Liver (tissue), 9 donors: ENCODE results near the gene RGS7. TPM values are rescaled to one million over a fixed set of nuclear protein-coding genes. Genes with fewer than 3 reads are reported as not detected.

Experiments
- DNase-seq: peaks from one replicate; pipeline ENCODE4 v3.0.0-alpha.2; 2017; ENCODE audit warnings: low spot score
- H3K27ac ChIP-seq, 2 donors: one replicate each; pipeline ENCODE4 v1.7.0; 2013; ENCODE audit warnings: inconsistent platforms in 2 of 2, low read length in 2 of 2, control low read depth in 1 of 2, low read depth in 1 of 2, mild to moderate bottlenecking in 1 of 2
- H3K27me3 ChIP-seq, 4 donors: one replicate each; pipeline versions ENCODE4 v1.6.1 to v1.7.0; 2013; ENCODE audit warnings: low read length in 3 of 4, inconsistent platforms in 1 of 4, mild to moderate bottlenecking in 1 of 4, moderate library complexity in 1 of 4; ENCODE audit not compliant: control insufficient read depth in 4 of 4, insufficient read depth in 4 of 4
- H3K36me3 ChIP-seq, 4 donors: one replicate each; pipeline versions ENCODE4 v1.6.1 to v1.7.0; 2013; ENCODE audit warnings: low read length in 3 of 4, mild to moderate bottlenecking in 3 of 4, low read depth in 1 of 4, moderate library complexity in 1 of 4; ENCODE audit not compliant: control insufficient read depth in 4 of 4, insufficient read depth in 3 of 4
- H3K4me1 ChIP-seq, 4 donors: one replicate each; pipeline versions ENCODE4 v1.6.1 to v1.7.0; 2013; ENCODE audit warnings: low read length in 3 of 4, mild to moderate bottlenecking in 3 of 4, moderate library complexity in 1 of 4; ENCODE audit not compliant: control insufficient read depth in 4 of 4, insufficient read depth in 4 of 4
- H3K4me3 ChIP-seq, 3 donors: one replicate each; pipeline versions ENCODE4 v1.6.1 to v1.7.0; 2013; ENCODE audit warnings: low read length in 3 of 3, control low read depth in 1 of 3, low read depth in 1 of 3, mild to moderate bottlenecking in 1 of 3
- H3K9ac ChIP-seq, 2 donors: one replicate each; pipeline ENCODE4 v1.7.0; 2013; ENCODE audit warnings: low read length in 2 of 2, mild to moderate bottlenecking in 2 of 2, moderate library complexity in 2 of 2, control low read depth in 1 of 2, low read depth in 1 of 2
- H3K9me3 ChIP-seq, 4 donors: one replicate each; pipeline versions ENCODE4 v1.6.1 to v1.7.0; 2013; ENCODE audit warnings: low read length in 3 of 4; ENCODE audit not compliant: control insufficient read depth in 4 of 4
- ATF3 ChIP-seq: IDR thresholded peaks from 2 replicates; pipeline ENCODE4 v1.6.1; 2016; ENCODE audit warnings: antibody characterized with exemption
- EGR1 ChIP-seq, 2 donors: IDR thresholded peaks; 2 replicates each; pipeline ENCODE4 v1.6.1; 2016 to 2018; ENCODE audit warnings: antibody characterized with exemption in 2 of 2, low read depth in 2 of 2
- FOXA1 ChIP-seq: IDR thresholded peaks from 2 replicates; pipeline ENCODE4 v1.6.1; 2016; ENCODE audit warnings: antibody characterized with exemption
- FOXA2 ChIP-seq: IDR thresholded peaks from 2 replicates; pipeline ENCODE4 v1.6.1; 2016; ENCODE audit warnings: antibody characterized with exemption
- HNF4G ChIP-seq: IDR thresholded peaks from 2 replicates; pipeline ENCODE4 v1.6.1; 2016; ENCODE audit warnings: antibody characterized with exemption
- JUND ChIP-seq, 2 donors: IDR thresholded peaks; 2 replicates each; pipeline ENCODE4 v1.6.1; 2016; ENCODE audit warnings: antibody characterized with exemption in 2 of 2
- NR2F2 ChIP-seq: IDR thresholded peaks from 2 replicates; pipeline ENCODE4 v1.6.1; 2016; ENCODE audit warnings: antibody characterized with exemption
- REST ChIP-seq: IDR thresholded peaks from 2 replicates; pipeline ENCODE4 v1.6.1; 2016; ENCODE audit warnings: antibody characterized with exemption, mild to moderate bottlenecking
- SP1 ChIP-seq: IDR thresholded peaks from 2 replicates; pipeline ENCODE4 v1.6.1; 2018; ENCODE audit warnings: antibody characterized with exemption, mild to moderate bottlenecking
- YY1 ChIP-seq: IDR thresholded peaks from 2 replicates; pipeline ENCODE4 v1.6.1; 2016; ENCODE audit warnings: antibody characterized with exemption, mild to moderate bottlenecking
- ZBTB33 ChIP-seq: IDR thresholded peaks from 2 replicates; pipeline ENCODE4 v1.6.1; 2016; ENCODE audit warnings: antibody characterized with exemption
- WGBS: extraction: QIAGEN DNeasy Blood & Tissue Kit; methylation state at CpG from one replicate; pipeline ENCODE4 v1.1.7; 2013; 5-methylcytosine and 5-hydroxymethylcytosine counted together
- polyA plus RNA-seq, 2 donors: library from polyadenylated mRNA; stranded (reverse) in 1 of 2; unstranded in 1 of 2; fragments of 200-250 nt in 1 of 2; fragments of >200 nt in 1 of 2; fragmentation: Nextera tagmentation in 1 of 2; extraction: Ambion mirVana in 1 of 2; gene quantifications; one replicate each; pipeline versions ENCODE4 v1.2.1 to v1.2.3, GENCODE V29; 2013 to 2015
- total RNA-seq, 2 donors: library from RNA; depleted of rRNA; stranded (reverse); fragments of >200 nt; gene quantifications; one replicate each; pipeline ENCODE4 v1.2.3, GENCODE V29; 2014
- TF ChIP-seq, protein P1 (sequence below): IDR thresholded peaks from 2 replicates; pipeline ENCODE4 v1.6.1; 2016; ENCODE audit warnings: antibody characterized with exemption
- TF ChIP-seq, protein P2 (sequence below): fragments of 150-350 bp; IDR thresholded peaks from 2 replicates; pipeline ENCODE4 v1.5.1; 2017; ENCODE audit warnings: improper control_type of control experiment, low read depth, low read length; ENCODE audit not compliant: missing input control
- donor health status: healthy.
- donor health status: healthy.
- donor health status: healthy.
- donor health status: healthy.
- donor health status: healthy.

Gene RGS7
- total and polyA plus RNA-seq, 4 donors: 0.05 to 0.18 TPM; not detected in 2

GRCh38 chr1:241177660-241178059 lies 179.3 kb downstream of the RGS7 start:
- Histone ChIP-seq H3K4me3 (no peak overlapping the region), H3K27ac (no peak overlapping the region), H3K4me1 (no peaks in the 10 kb centered on the region), H3K9ac (no peak overlapping the region), H3K27me3 (no peaks in the 10 kb centered on the region), H3K36me3 (no peaks in the 10 kb centered on the region), H3K9me3 (no peaks in the 10 kb centered on the region)
- WGBS: 68% methylated on average over 1 of the region's 1 CpG
- TF ChIP-seq ZBTB33: no peak
- TF ChIP-seq EGR1 (IDR thresholded peaks at IDR 0.05; ENCODE audit: low read depth in 2 of 2): no peak
- no peak for TF ChIP-seq ATF3
- no peak for TF ChIP-seq JUND (IDR thresholded peaks at IDR 0.05)
- TF ChIP-seq, protein P1, sequence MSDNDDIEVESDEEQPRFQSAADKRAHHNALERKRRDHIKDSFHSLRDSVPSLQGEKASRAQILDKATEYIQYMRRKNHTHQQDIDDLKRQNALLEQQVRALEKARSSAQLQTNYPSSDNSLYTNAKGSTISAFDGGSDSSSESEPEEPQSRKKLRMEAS: no peak
- TF ChIP-seq SP1: no peak
- TF ChIP-seq FOXA1: no peak
- TF ChIP-seq FOXA2: no peak
- TF ChIP-seq YY1: no peak
- TF ChIP-seq REST: no peak
- DNase-seq: no peak

- Histone ChIP-seq H3K9me3 (no peaks in the 10 kb centered on the region), H3K9ac (no peak overlapping the region), H3K4me1 (no peaks in the 10 kb centered on the region), H3K27me3 (peaks cover 0 to 2% (median 0%) of the 10 kb centered on the region in 4 donors), H3K36me3 (no peaks in the 10 kb centered on the region), H3K4me3 (no peak overlapping the region), H3K27ac (no peak overlapping the region)
- no peak for DNase-seq
- TF ChIP-seq SP1 (no peak), NR2F2 (no peak), JUND (IDR thresholded peaks at IDR 0.05) (no peak), FOXA2 (no peak), ATF3 (no peak), YY1 (no peak), ZBTB33 (no peak), HNF4G (no peak), EGR1 (IDR thresholded peaks at IDR 0.05; ENCODE audit: low read depth in 2 of 2) (no peak), REST (no peak)
- TF ChIP-seq, protein P1: no peak
- TF ChIP-seq, protein P2, sequence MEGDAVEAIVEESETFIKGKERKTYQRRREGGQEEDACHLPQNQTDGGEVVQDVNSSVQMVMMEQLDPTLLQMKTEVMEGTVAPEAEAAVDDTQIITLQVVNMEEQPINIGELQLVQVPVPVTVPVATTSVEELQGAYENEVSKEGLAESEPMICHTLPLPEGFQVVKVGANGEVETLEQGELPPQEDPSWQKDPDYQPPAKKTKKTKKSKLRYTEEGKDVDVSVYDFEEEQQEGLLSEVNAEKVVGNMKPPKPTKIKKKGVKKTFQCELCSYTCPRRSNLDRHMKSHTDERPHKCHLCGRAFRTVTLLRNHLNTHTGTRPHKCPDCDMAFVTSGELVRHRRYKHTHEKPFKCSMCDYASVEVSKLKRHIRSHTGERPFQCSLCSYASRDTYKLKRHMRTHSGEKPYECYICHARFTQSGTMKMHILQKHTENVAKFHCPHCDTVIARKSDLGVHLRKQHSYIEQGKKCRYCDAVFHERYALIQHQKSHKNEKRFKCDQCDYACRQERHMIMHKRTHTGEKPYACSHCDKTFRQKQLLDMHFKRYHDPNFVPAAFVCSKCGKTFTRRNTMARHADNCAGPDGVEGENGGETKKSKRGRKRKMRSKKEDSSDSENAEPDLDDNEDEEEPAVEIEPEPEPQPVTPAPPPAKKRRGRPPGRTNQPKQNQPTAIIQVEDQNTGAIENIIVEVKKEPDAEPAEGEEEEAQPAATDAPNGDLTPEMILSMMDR: no peak
These were observed 184.5 kb downstream of the RGS7 start for GRCh38 chr1:241172486-241172885.
